GM03348 (cell line): ENCODE measurements around the gene ARL5A.
"Not testable (repeated sequence)": the region's sequence is repeated elsewhere in the genome, so short reads cannot be mapped to it uniquely, and the experiment has no call there.

Experiments
- DNase-seq: peaks from one replicate; pipeline ENCODE4 v3.0.0; 2012; ENCODE audit warnings: low spot score

ARL5A gene, protein sequence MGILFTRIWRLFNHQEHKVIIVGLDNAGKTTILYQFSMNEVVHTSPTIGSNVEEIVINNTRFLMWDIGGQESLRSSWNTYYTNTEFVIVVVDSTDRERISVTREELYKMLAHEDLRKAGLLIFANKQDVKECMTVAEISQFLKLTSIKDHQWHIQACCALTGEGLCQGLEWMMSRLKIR

DNA sequence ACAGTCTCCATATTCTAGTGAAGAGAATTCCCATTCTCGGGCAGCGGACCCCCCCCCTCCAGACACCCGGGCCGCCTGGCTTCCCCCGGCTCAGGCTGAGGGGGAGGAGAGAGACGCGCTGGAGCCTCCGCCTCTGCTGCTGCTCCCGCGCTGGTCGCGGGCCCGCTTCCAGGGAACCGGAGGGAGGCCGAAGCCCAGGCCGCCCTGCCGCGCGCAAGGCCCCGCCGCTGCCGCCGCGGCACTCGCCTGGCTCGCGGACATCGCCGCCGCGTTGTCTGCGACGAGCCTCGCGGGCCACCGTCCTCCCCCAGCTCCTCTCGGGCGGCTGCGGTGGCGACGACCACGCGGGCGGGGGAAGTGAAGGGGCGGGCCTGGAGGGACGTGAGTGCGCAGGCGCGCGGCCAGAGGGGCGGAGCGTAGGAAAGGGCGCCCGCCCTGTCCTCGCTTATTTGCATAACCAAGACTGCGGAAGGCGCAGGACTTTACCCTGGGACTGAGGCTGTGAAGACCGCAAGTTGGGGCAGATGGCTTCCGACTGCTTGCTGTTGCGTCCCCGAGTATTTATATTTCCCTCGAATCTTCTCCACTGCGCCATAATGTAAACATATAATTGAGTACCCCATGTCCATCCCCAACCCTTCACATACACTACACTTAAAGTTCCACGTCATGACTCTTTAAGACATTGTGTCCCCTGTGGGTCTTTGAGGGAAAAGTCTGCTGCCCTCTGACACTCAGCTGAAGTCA, at the start of gene ARL5A:
TSS of gene ARL5A (minus strand) at position 279 of the 747 bp plus-strand sequence. CDS start at position 34, 245 bp downstream.
- peak; percentile 99 for DNase-seq

- not testable (repeated sequence) for DNase-seq
These were observed 47.4 kb upstream of the ARL5A start for GRCh38 chr2:151875631-151876030.

- no peak for DNase-seq
These were observed 44.2 kb upstream of the ARL5A start for GRCh38 chr2:151872463-151872862.

GRCh38 chr2:151869291-151869690, 41.1 kb upstream of the ARL5A start:
- DNase-seq, result no peak

- no peak for DNase-seq
These were observed 34.5 kb upstream of the ARL5A start for GRCh38 chr2:151862700-151863099.

DNA sequence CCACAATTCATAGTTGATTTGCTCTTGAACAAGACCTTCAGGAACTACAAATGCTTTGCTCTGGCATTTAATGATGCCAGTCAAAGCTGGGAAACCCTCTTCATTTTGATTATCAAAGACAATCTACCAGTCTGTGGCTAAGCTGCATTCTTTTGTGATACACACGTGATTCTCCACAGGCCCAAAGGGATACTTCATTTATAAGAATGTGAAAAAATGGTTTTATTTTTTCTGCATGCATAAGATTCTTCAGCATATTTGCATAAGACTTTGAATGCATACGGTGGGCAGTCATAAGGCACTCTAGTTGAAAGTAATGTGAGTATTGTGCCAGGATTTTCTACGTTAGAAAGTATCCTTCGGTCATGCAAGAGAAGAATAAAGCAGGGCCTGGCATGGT, 33.0 kb upstream of the ARL5A start:
- no peak for DNase-seq

- DNase-seq, result no peak
These were observed 32.5 kb upstream of the ARL5A start for GRCh38 chr2:151860613-151861146.

DNA sequence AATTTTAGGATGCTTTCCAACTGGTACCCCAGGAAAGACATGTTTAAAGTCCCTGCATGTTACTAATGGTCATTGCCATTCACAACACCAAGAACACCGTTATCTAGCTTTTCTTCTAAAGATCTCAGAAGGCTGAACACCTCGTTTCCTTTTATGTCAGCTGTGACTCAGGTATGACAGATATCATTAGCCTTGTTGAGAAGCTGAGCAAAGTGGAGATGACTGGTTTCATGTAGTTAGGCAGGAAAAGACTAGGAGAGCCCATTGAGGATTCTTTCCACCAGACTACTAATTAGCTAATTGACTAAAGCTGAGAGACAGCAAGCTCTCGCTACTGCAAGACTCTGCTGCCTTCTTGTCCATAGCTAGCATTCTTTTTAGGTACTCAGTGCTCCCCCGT, 32.0 kb upstream of the ARL5A start:
- no peak for DNase-seq

- no peak for DNase-seq
These were observed 29.4 kb upstream of the ARL5A start for GRCh38 chr2:151857650-151858049.

- DNase-seq, result no peak
These were observed 26.9 kb upstream of the ARL5A start for GRCh38 chr2:151855111-151855510.

DNA sequence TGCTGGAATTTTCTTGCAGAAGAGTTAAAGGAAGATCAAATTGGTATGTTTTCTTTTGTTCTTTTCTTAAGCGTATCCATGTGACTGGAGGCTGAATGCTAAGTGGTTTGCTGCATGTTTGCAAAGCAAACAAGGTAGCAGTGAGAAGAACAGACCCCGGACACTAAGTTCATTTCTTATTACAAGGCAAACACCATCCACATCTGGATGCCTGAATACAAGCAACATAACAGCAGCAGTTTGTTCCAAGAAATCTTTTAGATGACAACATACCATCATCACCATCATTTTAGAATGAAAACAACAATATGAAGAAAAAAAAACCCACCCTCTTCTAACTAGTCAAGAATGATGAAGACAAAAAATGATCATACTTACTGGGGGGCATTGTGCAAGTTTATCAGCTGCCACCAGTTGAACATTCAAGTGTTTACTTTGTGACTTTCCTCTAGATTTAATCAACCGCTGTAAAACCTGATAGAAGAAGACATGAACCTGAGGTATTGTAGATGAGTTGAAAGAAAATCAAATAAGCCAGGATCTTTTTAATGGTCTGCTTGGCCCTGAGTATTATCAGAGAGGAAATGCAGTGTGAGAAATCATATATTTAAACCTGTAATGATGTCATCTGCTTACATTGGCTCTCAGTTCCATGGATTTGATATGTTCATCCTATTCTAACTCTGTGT, 25.0 kb upstream of the ARL5A start:
- no peak for DNase-seq

DNA sequence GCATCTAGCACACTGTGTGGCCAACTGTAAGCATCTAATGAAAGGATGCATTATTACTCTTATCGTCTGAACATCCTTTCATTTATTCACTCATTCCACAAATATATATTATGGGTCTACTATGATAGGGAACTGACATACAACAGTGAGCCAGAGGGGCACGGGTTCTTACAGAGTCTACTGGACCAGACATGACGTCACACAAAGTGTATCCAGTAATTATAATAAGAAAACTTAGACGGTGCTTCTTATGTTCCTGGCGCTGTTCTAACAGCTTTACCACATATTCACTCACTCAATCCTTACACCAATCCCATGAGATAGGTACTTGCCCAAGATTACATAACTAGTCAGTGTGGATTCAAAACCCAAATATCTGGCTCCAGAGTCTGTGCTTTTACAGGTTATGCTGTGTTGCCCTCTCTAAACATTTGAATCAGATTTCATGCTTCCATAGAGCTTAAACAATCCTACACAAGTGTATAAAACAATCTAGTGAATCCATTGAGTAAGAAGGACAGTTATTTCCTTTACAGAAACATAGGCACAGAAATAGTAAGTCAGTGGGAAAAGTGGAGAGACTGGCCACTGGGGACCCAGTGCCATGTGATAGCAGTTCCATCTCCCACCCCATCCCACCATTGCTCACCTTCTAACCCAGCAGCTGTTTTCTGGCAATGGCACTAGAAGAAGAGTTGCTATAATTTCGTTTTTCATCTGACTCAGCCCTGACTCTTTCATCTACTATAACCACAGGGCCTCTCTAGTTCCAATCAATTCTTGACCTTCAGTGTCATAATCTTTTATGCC, 24.2 kb upstream of the ARL5A start:
- DNase-seq, result no peak

DNA sequence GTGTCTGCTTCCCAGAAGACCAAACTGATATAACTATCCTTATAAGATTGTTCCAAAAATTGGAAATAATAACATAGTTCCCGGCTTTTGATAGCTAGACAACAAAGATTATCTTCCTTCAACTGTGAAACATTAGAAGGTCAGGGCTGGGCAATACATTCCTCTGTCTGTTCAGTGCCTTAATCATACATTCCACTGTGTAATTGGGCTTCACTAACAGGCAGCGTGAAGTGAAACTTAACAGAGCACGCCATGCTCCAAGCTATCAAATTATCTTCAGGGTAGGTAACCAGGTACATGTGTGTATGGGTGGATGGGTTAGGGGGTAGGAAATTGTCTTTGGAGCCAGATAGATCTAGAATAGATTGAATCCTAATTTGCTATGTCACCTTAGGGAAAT, 23.5 kb upstream of the ARL5A start:
- DNase-seq, result peak; percentile 20

- DNase-seq, result no peak
These were observed 21.3 kb upstream of the ARL5A start for GRCh38 chr2:151849413-151850010.

DNA sequence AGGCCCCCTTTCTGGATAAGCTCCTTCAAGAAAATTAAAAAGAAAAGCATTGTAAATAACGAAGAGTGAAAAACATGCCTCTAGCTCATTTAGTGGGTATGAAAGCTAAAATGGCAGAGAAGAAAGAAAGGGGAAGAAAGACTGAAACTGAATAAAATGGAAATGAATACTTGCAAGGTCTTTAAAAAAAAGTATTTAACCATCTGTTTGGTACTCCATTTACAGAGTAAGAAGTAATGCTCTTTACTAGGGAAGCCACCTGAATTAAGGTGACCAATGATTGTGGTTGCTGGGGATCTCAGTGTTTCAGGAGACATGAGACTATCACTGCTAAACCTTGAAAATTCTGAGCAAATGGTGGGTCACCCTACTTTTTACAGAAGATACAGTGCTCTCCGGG, 17.7 kb upstream of the ARL5A start:
- DNase-seq, result no peak

DNA sequence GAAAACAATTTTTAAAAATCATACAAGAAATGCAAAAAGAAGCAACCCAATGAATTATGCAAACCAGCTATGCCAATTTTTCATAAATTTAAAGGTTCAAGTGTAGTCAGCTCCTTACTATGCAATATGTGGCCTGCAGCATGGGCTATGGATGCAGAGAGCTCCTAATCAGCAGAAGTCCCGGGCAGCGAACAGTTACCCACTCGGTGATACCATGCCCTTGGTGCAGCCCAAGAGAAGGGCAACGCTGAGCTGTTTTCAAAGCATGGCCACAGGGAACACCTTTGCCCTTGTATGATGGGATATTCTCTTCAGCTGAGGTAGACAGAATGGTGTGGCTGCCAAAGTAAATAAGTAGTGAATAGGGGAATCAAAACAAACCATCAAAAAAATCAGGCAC, 17.3 kb upstream of the ARL5A start:
- no peak for DNase-seq

- DNase-seq, result no peak
These were observed 16.1 kb upstream of the ARL5A start for GRCh38 chr2:151844211-151844896.

DNA sequence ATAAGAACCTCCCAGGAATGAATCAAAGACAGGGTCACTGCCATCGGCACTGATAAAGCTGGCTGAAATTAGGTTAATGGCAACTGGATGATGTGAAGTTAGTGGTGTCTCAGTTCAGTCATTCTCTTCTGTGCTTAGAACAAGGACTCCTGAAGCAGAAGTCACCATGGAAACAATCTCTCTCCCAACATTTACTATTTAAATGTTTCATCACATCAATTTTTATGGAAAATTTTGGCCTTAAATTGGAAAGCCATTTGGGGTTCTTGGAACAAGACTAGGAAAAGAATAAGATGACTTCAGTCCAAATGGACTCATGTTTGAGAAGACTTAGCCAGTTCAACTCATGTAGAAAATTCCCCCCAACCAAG, 15.5 kb upstream of the ARL5A start:
- no peak for DNase-seq

DNA sequence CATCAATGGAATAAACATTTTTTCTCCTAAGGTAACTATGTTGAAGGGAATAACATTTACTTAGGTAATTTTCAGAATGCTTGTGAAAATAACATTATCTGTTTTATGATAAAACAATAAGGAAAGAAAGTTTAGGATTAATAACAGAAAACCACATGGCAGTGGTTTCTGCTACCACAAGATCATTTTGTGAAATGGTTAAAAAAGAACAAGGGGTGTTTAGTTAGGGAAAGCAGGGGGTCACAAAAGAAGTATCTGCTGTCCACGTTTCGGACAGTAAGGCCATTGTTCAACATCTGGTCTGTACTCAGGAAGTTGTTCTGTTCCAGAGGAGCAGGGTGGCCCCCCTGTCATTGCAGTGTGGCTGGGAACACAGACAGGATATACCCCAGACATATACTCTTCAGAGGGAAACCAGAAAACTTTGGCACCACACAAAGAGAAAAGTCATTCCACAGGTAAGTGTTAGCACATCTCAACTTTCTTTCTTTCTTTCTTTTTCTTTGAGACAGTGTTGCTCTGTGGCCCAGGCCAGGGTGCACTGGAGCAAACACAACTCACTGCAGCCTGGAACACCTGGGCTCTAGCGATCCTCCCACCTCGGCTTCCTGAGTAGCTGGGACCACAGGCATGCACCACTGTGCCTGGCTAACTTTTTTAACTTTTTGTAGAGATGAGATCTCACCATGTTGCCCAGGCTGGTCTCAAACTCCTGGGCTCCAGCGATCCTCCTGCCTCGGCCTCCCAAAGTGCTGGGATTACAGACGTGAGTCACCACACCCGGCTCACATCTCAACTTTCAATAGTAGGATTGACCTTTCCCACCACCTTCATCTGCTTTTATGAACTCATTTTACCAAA, 14.8 kb upstream of the ARL5A start:
- DNase-seq, result no peak

DNA sequence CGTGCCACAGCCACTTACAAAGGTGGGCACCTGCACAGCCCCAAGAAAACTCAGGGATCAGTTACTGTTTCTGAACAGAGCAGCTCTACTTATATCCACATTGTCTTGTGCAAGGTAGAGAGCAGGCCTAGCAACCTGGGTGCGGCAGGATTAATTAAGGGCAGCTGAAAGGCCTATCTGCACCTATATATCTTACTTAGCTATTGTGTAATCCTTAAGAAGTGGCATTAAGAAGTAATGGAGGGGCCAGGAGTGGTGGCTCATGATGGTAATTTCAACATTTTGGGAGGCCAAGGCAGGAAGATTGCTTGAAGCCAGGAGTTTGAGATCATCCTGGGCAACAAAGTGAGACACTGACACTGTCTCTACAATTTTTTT, 12.8 kb upstream of the ARL5A start:
- no peak for DNase-seq
